ENCODE measurements around the gene EMC6.

Gene EMC6

DNA sequence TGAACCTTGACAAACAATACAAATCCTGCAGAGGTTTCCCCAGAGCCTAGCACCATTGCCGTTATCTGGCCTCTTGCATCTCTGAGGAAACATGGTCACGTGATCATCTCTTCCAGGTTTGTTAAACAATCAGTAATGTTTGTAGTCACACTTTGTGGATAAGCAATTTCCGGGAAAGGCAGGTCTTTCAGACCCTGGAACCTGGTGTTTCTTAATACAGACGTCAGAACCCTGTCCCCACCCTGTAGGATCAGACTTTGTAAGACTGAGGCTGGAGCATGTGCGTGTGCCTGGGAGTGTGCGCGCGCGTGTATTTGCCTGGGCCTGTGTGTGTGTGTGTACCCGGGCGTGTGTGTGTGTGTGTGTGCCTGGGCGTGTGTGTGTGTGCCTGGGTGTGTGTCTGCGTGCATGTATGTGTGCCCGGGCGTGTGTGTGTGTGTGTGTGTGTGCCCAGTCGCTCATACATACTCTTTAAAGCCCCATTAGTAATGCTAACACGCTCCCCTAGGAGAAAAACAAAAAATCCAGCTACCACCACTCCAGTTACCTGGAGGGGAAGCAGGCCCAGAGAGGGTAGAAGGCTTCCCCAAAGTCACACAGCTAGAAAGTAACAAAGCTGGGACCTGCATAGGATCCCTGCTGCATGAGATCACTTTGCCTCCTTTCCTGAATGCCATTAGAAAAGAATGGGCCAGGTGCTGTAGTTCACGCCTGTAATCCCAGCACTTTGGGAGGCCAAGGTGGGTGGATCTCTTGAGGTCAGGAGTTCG lies 26.7 kb upstream of the EMC6 start:
- no peak for DNase-seq (ENCODE audit: extremely low read depth, low read depth)
- TF ChIP-seq, protein P1, sequence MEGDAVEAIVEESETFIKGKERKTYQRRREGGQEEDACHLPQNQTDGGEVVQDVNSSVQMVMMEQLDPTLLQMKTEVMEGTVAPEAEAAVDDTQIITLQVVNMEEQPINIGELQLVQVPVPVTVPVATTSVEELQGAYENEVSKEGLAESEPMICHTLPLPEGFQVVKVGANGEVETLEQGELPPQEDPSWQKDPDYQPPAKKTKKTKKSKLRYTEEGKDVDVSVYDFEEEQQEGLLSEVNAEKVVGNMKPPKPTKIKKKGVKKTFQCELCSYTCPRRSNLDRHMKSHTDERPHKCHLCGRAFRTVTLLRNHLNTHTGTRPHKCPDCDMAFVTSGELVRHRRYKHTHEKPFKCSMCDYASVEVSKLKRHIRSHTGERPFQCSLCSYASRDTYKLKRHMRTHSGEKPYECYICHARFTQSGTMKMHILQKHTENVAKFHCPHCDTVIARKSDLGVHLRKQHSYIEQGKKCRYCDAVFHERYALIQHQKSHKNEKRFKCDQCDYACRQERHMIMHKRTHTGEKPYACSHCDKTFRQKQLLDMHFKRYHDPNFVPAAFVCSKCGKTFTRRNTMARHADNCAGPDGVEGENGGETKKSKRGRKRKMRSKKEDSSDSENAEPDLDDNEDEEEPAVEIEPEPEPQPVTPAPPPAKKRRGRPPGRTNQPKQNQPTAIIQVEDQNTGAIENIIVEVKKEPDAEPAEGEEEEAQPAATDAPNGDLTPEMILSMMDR (IDR thresholded peaks at IDR 0.05; ENCODE audit: low read depth, low read length), result no peak

DNA sequence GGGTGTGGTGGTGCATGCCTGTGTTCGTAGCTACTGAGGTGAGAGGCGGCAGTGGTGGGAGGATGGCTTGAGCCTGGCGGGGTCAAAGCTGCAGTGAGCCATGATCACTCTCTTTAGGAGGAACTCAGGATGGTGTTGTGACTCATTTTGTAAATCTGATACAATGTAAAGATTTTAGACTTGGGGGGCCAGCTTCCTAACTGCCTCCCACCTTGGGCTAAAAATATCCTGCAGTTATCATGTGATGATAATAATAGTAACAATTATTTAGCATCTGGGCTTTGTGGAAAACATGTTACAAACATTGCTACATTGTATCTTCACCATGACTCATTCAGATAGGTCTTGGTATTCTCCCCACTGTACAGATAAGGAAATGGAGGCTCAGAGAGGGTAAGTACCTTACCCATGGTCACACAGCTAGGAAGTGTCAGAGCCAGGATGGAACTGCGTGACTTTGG lies 24.7 kb upstream of the EMC6 start:
- DNase-seq (ENCODE audit: extremely low read depth, low read depth), result no peak
- TF ChIP-seq, protein P1 (IDR thresholded peaks at IDR 0.05; ENCODE audit: low read depth, low read length), result no peak

DNA sequence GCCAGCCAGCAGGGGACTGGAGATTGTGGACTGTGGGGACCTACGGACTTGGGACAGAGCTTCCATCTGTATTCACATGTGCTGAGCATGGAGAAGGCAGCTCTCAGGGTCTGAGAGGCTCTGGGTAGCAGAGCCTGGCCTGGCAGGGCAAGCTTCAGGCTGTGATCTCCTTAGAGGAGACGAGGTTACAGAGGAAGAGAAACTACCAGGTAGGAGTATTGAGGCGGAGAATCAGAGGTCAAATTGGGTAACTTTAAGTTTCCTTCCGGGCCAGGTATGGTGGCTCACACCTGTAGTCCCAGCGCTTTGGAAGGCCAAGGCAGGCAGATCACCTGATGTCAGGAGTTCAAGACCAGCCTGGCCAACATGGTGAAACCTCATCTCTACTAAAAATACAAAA lies 23.3 kb upstream of the EMC6 start:
- DNase-seq (ENCODE audit: extremely low read depth, low read depth), result no peak
- TF ChIP-seq, protein P1 (IDR thresholded peaks at IDR 0.05; ENCODE audit: low read depth, low read length), result no peak

DNA sequence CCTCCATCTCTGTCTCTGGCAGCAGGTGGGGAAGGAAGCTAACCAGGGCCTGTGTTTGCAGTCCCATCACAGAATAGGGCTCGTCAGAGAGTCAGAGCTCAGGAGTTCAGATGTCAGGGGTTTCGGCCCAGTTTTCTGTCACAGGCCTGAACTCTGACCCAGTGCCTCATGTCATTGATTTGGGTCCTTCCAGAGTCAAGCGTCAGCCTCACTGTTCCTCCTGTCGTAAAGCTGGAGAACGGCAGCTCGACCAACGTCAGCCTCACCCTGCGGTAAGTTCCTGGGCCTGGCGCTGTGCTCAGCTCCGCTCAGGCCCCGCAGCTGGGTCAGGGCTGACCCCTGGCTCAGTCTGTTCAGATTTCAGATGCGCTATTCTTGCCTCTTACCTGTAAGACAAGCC lies 21.4 kb upstream of the EMC6 start:
- TF ChIP-seq, protein P1 (IDR thresholded peaks at IDR 0.05; ENCODE audit: low read depth, low read length), result no peak
- no peak for DNase-seq (ENCODE audit: extremely low read depth, low read depth)

- TF ChIP-seq, protein P1 (IDR thresholded peaks at IDR 0.05; ENCODE audit: low read depth, low read length), result peak; percentile 57
- no peak for DNase-seq (ENCODE audit: extremely low read depth, low read depth)
Measured at GRCh38 chr17:3647769-3648555, 20.6 kb upstream of the EMC6 start.

DNA sequence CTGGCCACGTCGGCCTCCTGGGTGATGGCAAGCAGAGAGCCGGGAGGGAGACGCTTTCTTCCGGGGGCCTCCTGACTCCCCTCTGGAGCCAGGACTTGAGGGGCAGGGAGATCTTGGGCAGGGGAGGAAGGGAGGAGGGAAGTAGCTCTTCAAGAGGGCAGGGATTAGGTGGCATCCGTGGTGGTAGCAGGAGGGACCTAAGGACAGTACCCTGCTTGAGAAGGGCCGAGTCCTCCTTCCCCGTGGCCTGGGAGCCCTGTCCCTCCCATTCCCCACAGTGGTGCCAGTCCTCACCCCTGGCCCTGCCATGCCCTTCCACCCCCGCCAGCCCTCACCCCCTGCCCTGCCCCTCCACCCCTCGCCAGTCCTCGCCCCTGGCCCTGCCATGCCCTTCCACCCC lies 12.8 kb upstream of the EMC6 start:
- no peak for DNase-seq (ENCODE audit: extremely low read depth, low read depth)
- TF ChIP-seq, protein P1 (IDR thresholded peaks at IDR 0.05; ENCODE audit: low read depth, low read length), result no peak

- DNase-seq (ENCODE audit: extremely low read depth, low read depth), result no peak
- TF ChIP-seq, protein P1 (IDR thresholded peaks at IDR 0.05; ENCODE audit: low read depth, low read length), result no peak
Measured at GRCh38 chr17:3656353-3656752, 12.3 kb upstream of the EMC6 start.
